Measurements from ENCODE around the gene ARPC5L.

- TF ChIP-seq ATF2 (CRISPR knock-in tag; IDR thresholded peaks at IDR 0.05) (no peak), NCOA2 (IDR thresholded peaks at IDR 0.05; ENCODE audit: partially characterized antibody in 2 of 2) (no peak), ZNF584 (CRISPR knock-in tag; IDR thresholded peaks at IDR 0.05; ENCODE audit: low read depth) (no peak), ZNF277 (CRISPR knock-in tag; IDR thresholded peaks at IDR 0.05; ENCODE audit: borderline replicate concordance) (no peak), CREM (IDR thresholded peaks at IDR 0.05; ENCODE audit: low read depth) (no peak), PHB2 (IDR thresholded peaks at IDR 0.05; ENCODE audit: low read depth) (no peak), EP300 (IDR thresholded peaks at IDR 0.05; ENCODE audit: low read length) (no peak), CTCF (IDR thresholded peaks at IDR 0.05 in 2 of 3, conservative IDR thresholded peaks at IDR 0.05 in 1 of 3; ENCODE audit: insufficient read depth in 2 of 3, low read depth in 1 of 3, low read length in 3 of 3) (peak; percentile 67 to 84 (median 77))
Observed at GRCh38 chr9:124840300-124840833, 21.6 kb upstream of the ARPC5L start.
